Hematopoietic multipotent progenitor cell (in vitro differentiated cells): ENCODE data around the gene AP3S2. TPM values are rescaled to one million over a fixed set of nuclear protein-coding genes. Genes with fewer than 3 reads are reported as not detected.
"Not testable (repeated sequence)": the region's sequence is repeated elsewhere in the genome, so short reads cannot be mapped to it uniquely, and the experiment has no call there.

Source experiments
- DNase-seq, 3 donors: peaks; one replicate each; pipeline ENCODE4 v3.0.0-alpha.2; 2011 to 2015; ENCODE audit warnings: low read depth in 2 of 3, low spot score in 2 of 3
- total RNA-seq: library from RNA; depleted of rRNA; stranded (reverse); fragments of >200 nt; gene quantifications from one replicate; pipeline ENCODE4 v1.2.3, GENCODE V29; 2012

AP3S2 gene
- total RNA-seq, 1 donor, result 20.2 TPM

DNA sequence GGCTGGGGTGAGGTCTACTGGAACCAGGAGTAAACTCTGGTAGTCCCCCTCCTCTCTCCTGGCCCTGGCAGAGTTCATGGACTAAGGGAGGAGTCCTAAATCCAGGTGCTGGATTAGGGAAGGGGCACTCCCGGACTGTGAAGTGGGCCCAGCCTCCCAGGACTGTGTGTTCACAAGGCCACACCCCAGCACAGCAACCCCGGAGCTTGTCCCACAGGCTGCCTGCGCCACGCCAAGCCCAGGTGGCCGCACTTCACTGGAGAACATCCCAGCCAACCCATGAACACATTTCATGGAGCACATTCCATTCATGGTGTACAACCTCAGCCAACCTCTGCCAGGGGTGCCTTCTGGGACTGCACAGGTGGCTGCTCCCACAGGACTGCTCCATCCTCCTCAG is 10.7 kb upstream of the AP3S2 start:
- DNase-seq, result no peak

GRCh38 chr15:89903858-89904130 is 10.0 kb upstream of the AP3S2 start:
- DNase-seq, result no peak

GRCh38 chr15:89903015-89903857 is 9.4 kb upstream of the AP3S2 start:
- no peak for DNase-seq

DNA sequence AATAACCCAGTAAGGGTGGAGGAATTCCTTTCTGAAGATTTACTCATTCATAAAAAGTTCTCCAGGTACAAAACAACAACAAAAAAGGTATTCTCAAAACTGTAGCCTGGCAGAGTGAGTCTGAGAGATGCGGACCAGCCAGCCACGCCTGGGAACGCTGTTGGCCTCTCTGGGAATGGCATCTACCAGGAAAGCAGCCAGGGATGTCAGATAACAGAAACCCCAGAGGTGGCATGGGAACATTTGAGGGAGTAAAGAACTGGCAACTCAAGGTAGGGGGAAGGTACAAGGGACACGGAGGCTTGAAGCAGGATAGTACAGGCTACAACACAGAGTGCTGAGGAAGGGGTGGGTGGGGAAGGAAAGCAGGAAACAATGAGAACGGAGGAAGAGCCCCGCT is 7.1 kb upstream of the AP3S2 start:
- no peak for DNase-seq

- DNase-seq, result no peak
These were observed 6.3 kb upstream of the AP3S2 start for GRCh38 chr15:89899951-89900567.

GRCh38 chr15:89899295-89899945 is 5.6 kb upstream of the AP3S2 start:
- no peak for DNase-seq

DNA sequence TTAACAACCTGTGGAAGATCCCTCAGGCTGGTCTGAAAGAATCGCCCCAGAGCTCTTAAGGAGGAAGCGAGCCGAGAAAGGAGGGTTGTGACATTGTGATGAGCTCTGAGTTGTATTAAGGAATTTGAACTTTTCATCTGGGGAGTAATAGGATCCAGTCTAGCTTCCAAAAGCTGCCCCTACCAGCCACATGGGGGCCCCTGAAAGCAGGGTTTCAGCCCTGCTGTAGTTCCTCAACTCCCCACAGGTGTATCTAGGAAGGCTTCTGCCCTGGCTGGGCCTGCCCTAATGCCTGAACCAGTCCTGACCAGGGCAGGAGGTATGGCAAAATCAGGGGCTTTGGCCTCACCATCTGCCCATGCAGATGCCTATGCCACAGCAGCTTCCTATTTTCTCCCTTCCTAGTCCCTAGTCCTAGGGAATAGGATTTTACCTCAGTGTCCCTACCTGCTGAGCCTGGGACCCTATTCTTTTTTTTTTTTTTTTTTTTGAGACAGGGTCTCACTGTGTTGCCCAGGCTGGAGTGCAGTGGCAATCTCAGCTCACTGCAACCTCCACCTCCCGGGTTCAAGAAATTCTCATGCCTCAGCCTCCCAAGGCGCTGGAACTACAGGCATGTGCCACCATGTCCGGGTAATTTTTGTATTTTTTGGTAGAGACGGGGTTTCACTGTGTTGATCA is 5.0 kb upstream of the AP3S2 start:
- peak in 2 of 3 donors; percentile 59 to 72 for DNase-seq

DNA sequence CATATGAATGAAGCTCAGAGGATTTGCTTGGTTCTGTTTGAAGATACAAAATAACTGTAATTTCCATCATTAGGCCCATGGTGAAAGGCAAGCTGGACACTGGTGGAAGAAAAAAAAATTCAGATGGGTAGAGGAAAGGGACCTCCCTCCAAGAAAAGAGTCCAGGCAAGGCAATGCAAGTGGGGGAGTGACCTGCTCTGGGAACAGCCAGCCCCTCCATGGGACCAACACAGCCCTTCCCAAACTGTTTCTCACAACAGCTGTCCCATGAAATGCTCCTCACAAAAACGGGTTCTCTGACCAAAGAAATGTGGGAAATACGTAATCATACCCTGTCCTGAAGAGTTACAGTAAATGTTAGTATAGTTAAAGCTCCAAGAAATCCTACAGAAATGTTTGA is 4.4 kb upstream of the AP3S2 start:
- no peak for DNase-seq

GRCh38 chr15:89893027-89893426 is 767 bp downstream of the AP3S2 start:
- DNase-seq, result peak in 1 of 3 donors; percentile 6

DNA sequence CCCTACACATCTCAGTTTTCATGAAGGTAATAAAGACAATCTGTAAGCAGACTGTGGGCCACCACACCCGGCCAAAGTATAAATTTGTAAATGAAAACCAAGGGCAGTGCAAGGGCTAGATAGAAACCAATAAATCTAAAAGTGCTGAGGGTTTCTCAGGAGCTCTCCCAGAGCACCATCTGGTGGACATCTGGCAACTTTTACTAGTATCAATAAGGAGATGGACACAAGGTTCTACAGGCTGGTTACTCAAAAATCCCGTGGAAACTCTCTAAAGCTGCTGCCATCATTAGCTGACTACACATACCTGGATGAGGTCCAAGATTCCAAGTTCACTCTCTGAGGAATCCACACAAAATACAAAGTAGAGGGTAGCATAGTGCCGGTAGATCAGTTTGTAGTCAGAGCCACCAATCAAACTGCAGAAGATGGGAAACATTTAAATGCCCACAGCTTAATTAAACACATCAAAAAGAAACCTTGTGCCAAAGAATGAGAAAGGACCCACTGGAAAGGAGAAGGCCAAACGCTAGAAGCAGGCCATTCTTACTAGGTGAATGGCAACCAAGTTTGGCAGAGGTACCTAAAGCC is 5.5 kb downstream of the AP3S2 start:
- peak in 2 of 3 donors; percentile 34 to 70 for DNase-seq

DNA sequence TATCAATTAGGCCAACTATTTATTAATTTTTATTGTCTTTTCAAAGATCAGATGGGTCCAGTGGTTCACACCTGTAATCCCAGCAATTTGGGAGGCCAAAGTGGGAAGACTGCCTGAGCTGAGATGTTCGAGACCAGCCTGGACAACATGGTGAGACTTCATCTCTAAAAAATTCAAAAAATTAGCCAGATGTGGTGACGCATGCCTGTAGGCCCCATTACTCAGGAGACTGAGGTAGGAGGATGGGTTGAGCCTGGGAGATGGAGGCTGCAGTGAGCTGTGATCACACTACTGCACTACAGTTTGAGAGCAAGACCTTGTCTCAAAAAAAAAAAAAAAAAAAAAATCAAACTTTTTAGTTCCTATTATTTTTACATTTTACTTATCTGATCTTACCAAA is 8.2 kb downstream of the AP3S2 start:
- DNase-seq, result no peak

DNA sequence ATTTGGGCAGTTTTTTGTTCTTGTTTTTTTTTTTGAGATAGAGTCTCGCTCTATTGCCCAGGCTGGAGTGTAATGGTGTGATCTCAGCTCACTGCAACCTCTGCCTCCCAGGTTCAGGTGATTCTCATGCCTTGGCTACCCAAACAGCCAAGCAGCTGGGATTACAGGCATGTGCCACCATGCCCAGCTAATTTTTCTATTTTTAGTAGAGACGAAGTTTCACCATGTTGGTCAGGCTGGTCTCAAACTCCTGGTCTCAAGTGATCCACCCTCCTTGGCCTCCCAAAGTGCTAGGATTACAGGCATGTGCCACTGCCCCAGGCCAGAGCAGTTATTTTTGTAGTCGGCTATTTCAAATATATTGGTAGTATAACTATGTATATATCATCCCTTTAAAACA is 8.6 kb downstream of the AP3S2 start:
- not testable (repeated sequence) for DNase-seq

DNA sequence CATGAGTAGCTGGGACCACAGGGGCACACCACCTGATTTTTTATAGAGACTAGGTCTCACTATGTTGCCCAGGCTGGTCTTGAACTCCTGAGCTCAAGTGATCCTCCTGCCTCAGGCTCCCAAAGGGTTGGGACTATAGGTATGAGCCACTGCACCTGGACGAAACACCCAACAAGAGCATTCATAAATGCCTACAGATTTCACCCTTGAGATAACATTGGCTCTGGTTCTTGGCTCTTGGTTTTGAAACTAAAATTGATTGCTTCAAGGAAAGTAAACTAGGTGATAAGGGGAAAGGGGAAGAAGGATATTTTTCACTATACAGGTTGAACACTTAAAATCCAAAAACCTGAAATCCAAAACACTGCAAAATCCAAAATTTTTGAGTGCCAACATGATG is 10.3 kb downstream of the AP3S2 start:
- DNase-seq, result no peak

- DNase-seq, result no peak
These were observed 13.1 kb downstream of the AP3S2 start for GRCh38 chr15:89880727-89881126.

GRCh38 chr15:89878323-89878722 is 15.5 kb downstream of the AP3S2 start:
- DNase-seq, result no peak

- no peak for DNase-seq
These were observed 16.7 kb downstream of the AP3S2 start for GRCh38 chr15:89877083-89877425.

GRCh38 chr15:89876396-89877082 is 17.3 kb downstream of the AP3S2 start:
- DNase-seq, result no peak

DNA sequence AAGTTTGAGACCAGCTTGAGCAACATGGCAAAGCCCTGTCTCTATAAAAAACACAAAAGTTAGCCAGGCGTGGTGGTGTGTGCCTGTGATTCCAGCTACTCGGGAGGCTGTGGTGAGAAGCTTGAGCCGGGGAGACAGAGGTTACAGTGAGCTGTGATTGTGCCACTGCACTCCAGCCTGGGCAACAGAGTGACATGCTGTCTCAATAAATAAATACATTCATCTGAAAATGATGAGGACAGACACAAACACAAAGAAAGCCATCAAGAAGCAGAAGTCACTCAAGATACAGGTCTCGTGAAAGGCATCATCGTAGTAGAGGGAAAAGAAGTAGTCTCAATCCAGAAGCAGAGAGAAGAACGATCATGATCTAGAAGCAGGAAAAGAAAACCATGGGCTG is 18.1 kb downstream of the AP3S2 start:
- no peak for DNase-seq

DNA sequence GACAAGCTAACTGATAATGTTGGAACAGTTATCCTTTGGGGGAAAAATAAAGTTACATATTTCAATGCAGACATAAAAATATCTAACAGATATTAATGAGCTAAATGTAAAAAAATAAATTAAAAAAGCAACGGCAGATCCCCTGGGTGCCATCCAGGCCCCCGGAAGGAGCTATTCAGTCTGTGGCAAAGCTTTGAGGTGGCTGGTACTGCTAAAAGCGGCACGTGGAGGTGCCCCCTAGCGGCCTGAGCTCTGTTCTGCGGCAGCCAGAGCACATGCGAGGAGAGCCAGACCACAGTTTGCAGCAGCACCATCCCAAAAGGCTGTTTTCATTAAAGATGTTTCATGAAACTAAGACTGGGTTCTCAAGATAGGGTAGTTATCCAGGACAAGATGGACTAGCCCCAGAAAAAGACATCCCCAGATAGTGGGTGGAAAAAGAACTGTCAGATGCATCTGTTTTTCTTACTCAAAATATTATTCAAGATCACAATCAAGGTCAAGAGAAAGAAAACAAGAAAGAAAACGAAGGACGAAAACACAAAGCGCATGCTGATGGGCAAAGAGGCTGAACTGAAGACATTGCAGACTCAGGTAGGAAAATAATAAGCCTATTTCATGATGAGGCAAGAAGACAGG is 18.7 kb downstream of the AP3S2 start:
- DNase-seq, result peak; percentile 41 to 79 (median 73)

DNA sequence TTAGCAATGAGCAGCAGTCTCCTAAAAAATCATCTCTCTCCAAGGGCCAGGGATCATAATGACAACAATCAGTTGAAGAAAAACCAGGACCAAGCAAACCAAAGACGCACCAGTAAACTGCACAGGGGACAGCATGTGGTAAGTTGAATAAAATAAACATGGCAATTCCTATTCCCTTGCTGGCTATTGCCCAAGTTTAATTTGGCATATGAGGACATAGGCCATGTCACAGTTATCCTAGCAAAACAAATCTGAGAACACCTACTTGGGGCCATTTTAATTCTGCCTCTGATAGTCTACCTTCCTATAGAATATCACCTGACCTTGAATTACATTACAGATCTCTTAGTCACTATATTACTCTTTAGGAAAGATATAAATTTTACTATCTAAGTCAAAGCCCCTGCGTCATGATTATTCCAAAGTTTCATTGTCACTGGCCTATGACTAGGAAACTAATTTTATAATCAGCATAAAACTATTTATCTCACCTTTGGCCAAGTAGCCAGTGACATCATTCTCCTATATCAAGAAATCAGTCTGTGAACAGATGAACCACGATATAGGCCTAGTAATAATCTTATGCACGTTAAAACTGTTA is 23.0 kb downstream of the AP3S2 start:
- DNase-seq, result no peak
